ENCODE measurements around the gene TNFAIP2.

GRCh38 chr14:103138301-103139131 is 15.3 kb downstream of the TNFAIP2 start:
- TF ChIP-seq CTCF (IDR thresholded peaks at IDR 0.05) (no peak), EP300 (IDR thresholded peaks at IDR 0.05) (no peak)

All from ovary (tissue), 3 donors.